GM21360 (cell line): ENCODE data around the gene HIC1.

Source experiments
- ATAC-seq: cut with Tn5 transposase; IDR thresholded peaks from one replicate; pipeline ENCODE4 v1.9.1; 2021; ENCODE audit warnings: mild to moderate bottlenecking, moderate library complexity; ENCODE audit not compliant: unreplicated experiment

Gene HIC1

GRCh38 chr17:2025220-2025621 lies 29.7 kb upstream of the HIC1 start, which contains the start of gene RTN4RL1:
Gene RTN4RL1 (minus strand): TSS chr17:2025334. CDS start chr17:2024865, 469 bp downstream.
- ATAC-seq = no peak

- no peak for ATAC-seq
These were observed 29.1 kb upstream of the HIC1 start for GRCh38 chr17:2025622-2026309.

- ATAC-seq = no peak
These were observed 27.2 kb upstream of the HIC1 start for GRCh38 chr17:2027528-2028233.

GRCh38 chr17:2028234-2028614 lies 26.7 kb upstream of the HIC1 start:
- no peak for ATAC-seq

- no peak for ATAC-seq
These were observed 26.2 kb upstream of the HIC1 start for GRCh38 chr17:2028737-2029136.

- peak; percentile 55 for ATAC-seq
These were observed 24.8 kb upstream of the HIC1 start, which contains the start of gene DPH1 for GRCh38 chr17:2029911-2030778. Gene DPH1 (plus strand): TSS chr17:2030153. CDS start chr17:2030170, 17 bp downstream.

GRCh38 chr17:2030779-2031163 lies 24.1 kb upstream of the HIC1 start:
- ATAC-seq = no peak

- ATAC-seq = no peak
These were observed 21.8 kb upstream of the HIC1 start for GRCh38 chr17:2033153-2033552.

- no peak for ATAC-seq
These were observed 20.7 kb upstream of the HIC1 start for GRCh38 chr17:2034157-2034556.

- no peak for ATAC-seq
These were observed 19.9 kb upstream of the HIC1 start for GRCh38 chr17:2034806-2035540.

GRCh38 chr17:2035541-2036488 lies 19.1 kb upstream of the HIC1 start:
- ATAC-seq = no peak

- no peak for ATAC-seq
These were observed 17.7 kb upstream of the HIC1 start for GRCh38 chr17:2037155-2037554.

- ATAC-seq = no peak
These were observed 14.6 kb upstream of the HIC1 start for GRCh38 chr17:2040219-2040827.

GRCh38 chr17:2040942-2041560 lies 13.9 kb upstream of the HIC1 start:
- no peak for ATAC-seq

GRCh38 chr17:2041561-2042389 lies 13.1 kb upstream of the HIC1 start, which contains the start of gene OVCA2:
Gene OVCA2 (plus strand): TSS chr17:2042022. CDS start chr17:2042048, 26 bp downstream.
- ATAC-seq = peak; percentile 87

- ATAC-seq = no peak
These were observed 12.5 kb upstream of the HIC1 start for GRCh38 chr17:2042390-2042847.

GRCh38 chr17:2042933-2043332 lies 12.0 kb upstream of the HIC1 start:
- no peak for ATAC-seq

- ATAC-seq = no peak
These were observed 11.1 kb upstream of the HIC1 start for GRCh38 chr17:2043785-2044184.
